Measurements from ENCODE around the gene PTPN3.
"Not testable (repeated sequence)": the region's sequence is repeated elsewhere in the genome, so short reads cannot be mapped to it uniquely, and the experiment has no call there.

Gene PTPN3

DNA sequence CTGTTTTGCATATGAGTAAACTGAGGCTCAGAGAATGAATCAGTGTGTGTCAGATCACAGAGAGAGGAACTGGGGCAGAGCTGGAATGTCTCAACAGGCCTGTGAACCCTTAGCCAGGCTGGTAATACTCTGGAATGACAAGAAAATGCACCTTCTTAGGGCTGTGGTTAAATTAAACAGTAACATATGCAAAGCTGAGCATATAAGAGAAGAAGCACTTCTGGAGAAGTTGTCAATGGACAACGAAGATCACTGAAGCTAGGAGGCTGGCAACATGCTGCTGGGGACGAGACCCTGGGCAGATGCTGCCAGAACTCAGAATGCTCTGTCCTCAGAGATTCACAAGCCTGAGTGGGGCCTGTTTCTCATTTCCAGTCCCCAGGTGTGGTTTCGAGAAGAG lies 112.6 kb downstream of the PTPN3 start:
- DNase-seq = no peak

DNA sequence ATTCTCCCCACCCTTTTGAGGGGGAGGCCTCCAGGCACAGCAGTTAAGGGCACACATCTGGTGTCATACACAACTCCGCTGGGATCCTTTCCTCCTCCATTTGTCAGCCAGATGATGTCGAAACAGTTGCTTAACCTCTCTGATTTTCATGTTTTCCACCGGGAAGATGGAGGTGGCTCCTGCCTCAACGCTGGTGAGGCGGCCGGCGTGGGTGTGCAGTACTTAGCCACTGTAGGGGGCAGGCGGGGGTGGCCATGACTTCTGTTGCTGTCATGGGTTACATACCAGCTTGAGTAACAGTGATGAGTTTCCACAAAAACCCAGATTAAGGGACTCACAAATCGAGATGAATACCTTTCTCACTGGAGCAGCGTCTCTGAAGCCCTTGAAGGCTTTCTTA lies 114.2 kb downstream of the PTPN3 start:
- no peak for DNase-seq

DNA sequence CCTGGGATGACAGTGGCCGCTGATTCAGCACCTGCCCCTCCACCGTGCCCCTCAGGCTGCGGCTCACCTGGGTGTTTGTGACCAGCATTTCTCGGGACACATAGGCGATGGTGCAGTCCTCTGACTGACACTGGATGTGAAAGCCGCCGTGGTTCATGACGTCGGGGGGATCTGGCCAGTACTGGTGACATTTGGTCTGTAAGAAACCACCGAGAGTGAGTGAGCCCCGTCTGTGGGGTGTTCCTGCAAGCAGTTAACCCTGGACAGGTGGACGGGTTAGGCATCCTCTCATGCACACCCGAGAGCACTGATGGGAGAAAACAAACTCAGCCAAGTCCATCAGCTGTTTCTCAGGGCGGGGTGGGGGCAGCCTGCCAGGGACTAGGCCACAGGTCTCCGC lies 114.8 kb downstream of the PTPN3 start:
- no peak for DNase-seq

DNA sequence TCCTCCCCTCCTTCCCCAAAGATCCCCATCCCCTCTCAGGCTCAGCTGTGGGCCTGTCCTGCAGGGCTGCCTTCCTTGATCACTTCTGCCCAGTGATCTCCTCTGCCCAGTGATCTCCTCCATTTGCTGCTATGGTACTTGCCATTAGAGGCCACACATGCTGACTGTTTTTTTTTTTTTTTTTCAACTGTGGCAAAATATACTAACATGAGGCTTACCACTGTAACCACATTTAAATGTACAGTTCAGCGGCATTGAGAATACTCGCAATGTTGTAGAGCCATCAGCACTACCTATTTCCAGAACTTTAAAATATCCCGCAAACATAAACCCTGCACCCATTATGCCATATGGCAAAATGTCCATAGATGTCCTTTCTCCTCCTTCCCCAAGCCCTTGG lies 115.5 kb downstream of the PTPN3 start:
- no peak for DNase-seq

DNA sequence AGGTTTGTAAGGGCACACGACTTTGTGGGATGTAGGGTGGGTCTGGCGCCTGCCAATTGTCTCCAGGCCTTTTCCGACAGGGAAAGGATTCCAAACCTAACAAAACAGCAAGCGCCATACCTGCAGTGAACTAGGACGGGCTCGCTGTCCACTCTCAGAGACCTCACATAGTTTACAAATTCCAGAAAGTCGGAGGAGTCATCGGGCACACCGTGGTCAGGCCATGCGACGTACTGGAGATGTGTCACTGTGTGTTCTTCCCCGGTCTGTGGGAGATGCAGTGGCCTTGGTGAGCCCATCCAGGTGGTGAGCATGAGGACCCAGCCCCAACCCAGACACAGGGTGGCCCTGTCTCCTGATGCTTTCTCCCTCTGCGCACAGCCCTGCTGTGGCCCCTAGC lies 115.9 kb downstream of the PTPN3 start:
- DNase-seq = no peak

DNA sequence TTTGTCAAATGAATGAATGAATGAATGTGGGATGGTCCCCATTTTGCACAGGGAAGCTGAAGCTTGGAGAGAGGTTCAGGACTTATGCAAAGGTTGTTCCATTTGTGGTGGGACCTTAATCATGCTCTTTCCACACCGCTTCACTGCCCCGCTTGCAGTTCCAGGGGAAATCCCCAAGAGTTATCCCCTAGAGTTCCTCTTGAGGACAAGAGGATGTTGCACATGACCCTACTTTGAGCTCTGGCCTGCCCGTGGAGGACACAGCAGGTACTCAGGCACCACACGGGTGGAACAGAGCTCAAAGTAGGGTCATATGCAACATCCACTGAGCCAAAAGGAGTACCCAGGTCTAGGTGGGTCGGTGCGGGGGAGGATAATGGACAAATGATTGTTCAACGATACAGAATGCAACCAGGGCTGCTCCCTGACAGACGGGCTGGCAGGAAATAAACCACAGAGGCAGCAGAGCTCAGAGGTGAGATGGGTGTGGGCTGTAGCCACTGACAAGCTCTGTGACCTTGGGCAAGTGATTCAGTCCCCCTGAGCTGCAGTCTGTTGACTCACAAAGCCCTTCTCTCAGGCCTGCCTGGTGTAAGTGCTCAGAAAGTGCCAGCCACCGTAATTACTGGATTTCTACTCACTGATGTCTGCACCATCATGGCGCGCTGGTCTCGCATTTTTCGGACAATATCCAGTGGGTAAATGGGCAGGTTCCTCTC lies 116.9 kb downstream of the PTPN3 start:
- no peak for DNase-seq

DNA sequence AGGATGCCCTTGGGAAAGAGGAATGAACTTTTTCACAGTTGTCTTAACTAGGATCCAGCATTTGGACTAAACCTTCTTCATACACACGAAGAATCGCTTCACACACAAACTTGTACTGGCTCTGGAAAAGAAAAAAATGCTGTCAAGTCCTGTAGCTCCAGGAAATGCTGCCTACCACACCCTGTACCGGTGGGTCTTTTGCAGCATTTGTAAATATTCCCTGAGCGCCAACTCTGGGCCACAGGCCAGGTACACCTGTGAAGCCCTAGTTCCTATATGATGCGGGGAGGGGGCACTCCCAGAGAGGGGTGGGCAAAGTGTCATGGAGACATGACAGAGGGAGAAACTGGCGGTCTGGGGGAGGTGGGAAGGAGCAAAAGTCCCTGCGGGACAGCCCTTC lies 118.6 kb downstream of the PTPN3 start:
- no peak for DNase-seq

DNA sequence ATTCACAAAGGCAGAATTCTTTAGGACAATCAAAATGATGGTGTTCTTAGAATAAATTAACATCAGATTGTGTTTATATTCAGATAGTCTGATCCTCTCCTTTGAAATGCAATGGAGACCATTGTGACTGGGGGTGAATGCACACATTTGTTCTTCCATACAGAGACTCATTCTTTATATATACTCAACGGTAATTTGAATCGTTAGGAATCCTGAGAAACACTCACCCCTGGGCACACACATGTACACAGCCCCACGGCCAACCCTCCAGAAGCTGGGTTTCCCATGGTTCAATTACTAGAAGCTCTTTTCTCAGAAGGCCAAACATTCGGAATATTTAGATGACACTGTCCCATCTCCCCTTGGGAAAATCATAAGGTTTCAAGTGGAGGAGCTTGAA lies 119.8 kb downstream of the PTPN3 start:
- no peak for DNase-seq

DNA sequence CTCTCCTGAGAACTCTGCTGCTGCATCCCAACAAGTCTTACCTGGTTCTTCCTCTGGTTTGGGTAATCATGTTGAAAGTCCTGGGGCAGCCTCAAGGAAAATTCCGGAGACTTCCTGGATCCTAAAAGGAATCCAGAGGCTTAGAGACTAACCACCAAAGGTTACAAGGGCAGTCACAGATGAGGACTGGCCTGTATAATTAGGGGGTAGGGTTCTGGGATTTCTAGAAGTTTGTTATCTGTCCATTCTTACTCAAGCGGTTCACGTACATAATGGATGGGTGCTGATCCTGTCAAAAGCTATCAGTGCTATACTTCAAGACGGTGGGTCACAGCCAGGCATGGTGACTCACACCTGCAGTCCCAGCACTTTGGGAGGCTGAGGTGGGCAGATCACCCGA lies 125.9 kb downstream of the PTPN3 start:
- no peak for DNase-seq

DNA sequence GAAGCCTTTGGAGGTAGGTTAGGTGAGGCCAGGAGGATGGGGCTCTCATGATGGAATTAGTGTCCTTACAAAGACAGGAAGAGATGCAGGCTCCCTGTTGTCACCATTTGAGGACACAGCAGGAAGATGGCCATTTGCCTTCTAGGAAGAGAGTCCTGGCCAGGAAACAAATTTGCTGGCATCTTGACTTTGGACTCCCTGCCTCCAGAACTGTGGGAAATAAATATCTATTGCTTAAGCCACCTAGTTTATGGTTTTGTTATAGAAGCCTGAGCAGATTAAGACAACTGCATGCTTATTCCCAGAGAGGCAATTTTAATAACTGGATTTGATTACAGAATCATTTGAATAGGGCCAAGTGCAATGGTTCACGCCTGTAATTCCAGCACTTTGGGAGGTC lies 126.7 kb downstream of the PTPN3 start:
- DNase-seq = no peak

DNA sequence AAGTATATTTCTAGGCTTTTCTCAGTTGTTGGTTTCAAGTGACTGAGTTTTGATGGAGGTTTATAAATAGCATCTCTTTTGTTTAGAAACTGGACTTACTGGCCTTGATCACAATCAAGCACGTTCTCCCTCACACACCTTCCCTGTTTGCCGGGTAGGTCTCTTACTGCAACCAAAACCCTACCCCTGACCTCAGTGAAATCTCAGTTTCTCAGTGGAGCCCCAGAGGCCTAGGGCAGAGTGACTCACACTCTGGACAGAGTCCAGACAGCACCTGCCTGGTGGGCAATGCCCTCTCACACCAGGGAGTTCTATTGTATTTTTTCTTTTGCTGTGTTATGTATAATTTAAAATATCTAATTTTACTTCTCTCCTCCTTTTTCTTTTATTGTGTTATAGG lies 128.8 kb downstream of the PTPN3 start:
- no peak for DNase-seq

DNA sequence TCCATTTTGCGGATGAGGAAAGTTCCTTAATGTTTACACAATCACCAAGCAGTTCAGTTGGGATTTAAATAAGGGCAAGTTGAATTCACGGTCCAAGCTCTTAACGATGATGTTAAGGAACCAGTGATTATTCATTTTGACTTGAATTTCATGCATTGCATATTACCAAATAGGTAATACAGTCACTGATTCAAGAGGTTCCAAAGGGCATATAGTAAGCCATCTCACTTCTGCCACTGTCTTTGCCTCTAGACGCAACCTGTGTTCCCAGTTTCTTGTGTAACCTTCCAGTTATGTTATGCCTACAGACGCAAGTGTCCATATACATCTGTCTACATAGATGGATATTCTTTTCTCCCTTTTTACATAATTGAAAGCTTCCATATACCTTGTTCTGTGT lies 137.3 kb downstream of the PTPN3 start:
- DNase-seq = no peak

DNA sequence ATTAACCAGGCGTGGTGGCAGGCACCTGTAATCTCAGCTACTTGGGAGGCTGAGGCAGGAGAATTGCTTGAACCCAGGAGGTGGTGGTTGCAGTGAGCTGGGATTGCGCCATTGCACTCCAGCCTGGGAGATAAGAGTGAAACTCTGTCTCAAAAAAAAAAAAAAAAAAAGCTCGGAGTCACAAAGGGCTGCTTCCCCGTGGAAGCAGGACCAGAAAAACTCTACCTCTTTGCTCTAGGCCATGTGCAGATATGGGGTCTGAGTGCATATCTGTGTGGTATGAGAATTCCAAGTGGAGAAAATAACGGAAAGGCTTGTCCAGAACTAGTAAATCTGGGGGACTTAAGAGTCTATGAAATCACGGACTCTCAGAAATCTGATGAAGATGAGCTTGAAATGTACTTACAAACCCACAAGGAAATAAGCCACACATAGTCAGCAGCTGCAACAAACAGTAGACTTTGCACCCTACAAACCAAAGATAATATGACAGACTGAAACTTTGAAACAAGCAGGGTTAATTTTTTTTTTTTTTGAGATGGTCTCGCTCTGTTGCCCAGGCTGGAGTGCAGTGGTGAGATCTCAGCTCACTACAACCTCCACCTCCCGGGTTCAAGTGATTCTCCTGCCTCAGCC lies 139.0 kb downstream of the PTPN3 start:
- not testable (repeated sequence) for DNase-seq

DNA sequence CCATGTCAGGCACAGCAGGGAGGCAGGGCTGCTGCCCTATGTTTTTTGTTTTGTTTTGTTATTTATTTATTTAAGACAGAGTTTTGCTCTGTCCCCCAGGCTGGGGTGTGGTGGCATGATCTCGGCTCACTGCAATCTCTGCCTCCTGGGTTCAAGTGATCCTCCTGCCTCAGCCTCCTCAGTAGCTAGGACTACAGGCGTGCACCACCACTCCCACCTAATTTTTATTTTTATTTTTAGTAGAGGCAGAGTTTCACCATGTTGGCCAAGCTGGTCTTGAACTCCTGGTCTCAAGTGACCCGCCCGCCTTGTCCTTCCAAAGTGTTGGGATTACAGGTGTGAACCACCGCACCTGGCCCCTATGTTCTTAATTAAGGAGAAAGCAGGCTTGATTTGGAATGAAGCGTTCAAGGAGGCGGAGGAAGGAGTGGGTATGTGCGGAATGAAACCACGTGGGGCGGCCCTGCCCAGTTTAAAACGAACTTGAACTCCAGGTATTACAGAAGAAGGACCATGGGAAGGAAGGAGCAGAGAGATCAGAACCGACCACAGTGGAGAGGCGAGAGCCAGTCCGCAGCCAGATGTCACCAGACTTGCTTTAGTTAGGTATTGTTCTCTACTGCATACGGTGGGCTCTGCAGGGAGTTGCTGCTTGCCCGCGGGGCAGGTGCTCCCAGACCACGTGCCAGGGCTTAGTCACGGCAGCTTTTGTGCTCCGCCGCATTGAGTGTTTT lies 142.4 kb downstream of the PTPN3 start:
- DNase-seq = no peak

DNA sequence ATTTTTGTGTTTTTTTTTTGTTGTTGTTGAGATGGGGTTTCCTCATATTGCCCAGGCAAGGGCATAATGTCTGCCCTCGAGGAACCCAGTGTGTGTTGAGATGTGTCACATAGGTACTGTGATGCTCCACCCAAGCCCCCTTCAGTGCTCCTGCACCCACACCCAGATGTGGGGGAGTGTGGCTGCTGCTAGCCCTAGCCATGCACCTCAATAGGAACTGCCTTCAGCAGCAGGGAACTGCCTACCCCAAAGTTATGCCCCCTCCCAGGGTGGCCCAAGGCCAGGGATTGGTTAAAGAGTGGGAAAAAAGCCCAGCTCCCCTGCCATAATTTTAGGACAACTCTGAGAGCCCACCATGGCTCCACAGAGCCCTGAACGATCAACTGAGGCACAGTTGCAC lies 143.9 kb downstream of the PTPN3 start:
- DNase-seq = no peak

DNA sequence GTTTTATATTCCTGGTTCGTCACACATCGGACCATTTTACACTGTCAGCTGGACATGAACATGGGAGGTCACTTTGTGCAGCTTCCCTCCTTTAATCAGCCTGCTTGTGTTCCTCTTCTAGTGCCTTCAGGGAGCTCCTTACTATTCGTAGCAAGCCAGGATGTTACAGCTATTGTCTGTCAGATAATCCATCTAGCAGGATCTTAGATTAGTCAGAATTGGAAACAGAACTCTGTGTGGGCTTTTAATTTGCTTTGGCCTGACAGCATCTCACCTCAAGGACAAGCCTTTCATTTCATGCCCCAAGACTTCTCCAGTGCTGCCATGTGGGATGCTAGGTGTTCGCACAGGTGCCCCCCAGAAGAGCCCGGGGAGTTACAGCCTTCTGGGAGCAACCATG lies 147.1 kb downstream of the PTPN3 start:
- no peak for DNase-seq

DNA sequence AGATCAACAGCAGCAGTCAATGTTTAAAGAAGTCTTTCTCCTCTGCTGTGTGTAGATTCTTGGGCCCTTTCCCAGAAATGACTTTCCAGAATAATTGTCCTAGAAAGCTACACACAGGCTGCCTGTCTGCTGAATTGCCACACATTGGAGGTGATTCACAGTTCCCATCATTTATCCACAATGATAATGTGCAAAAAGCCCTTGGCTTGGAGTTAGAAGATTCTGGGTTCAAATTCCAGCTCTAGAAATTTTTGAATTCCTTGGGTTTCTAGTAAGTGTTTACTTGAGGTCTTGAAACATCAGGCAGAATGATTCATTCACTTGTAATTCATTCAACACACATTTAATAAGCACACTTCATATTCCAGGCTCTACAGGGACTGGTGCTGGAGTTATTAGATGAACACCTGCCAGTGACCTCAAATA lies 148.7 kb downstream of the PTPN3 start:
- no peak for DNase-seq

DNA sequence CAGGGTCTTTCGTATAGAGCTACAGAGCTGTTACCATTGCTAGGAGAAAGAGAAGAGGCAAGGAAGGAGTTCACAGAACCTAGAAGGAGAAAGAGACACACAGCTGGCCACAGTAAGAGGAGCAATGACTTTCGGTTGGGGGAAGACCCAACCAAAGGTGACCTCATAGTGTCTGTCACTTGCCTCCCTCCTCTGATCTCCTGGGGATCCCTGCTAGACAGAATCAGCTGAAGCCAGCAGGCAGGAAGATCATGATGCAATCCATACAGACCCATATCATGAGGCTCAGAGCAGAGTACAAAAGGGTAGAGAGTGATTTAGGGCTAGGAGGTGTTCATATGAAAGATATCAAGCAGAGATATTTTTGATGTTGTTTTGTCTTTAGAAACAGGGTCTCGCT lies 151.2 kb downstream of the PTPN3 start:
- no peak for DNase-seq

DNA sequence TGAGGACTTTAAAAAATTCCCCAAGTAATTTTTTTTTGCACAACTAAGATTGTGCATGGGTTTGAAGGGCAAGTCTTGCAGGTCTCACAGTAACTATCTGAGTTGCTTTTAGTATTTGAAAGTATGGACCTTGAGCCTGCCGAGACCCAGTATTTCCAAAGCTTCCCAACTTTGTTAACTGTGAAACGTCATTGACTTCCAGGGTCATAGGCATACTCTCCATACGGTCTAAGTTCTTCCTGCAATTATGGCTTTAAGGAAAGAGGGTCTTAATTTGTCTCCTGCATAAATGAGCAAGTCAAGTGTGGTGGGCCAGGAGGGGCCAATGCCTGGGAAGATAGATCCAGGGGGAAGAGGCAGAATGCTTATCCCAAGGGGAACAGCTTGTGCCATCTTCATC lies 153.2 kb downstream of the PTPN3 start:
- DNase-seq = no peak

DNA sequence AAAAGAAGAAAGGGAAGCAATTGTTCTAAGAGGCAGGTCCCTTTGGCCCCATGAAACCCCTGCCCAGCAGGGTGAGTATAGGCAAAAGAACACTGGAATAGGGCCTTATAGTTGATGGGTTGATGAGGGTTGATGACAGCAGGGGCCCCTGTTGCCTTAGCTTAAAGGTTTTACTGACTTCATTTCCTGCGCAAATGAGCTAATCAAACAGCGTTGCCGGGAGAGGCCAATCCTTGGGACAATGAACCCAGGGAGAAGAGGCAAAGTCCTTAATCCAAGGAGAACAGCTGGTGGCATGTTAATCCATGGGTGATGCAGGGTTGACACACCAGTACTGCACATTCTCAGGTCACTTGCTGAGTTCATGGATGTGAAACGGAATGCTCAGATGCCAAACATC lies 155.2 kb downstream of the PTPN3 start:
- DNase-seq = no peak

DNA sequence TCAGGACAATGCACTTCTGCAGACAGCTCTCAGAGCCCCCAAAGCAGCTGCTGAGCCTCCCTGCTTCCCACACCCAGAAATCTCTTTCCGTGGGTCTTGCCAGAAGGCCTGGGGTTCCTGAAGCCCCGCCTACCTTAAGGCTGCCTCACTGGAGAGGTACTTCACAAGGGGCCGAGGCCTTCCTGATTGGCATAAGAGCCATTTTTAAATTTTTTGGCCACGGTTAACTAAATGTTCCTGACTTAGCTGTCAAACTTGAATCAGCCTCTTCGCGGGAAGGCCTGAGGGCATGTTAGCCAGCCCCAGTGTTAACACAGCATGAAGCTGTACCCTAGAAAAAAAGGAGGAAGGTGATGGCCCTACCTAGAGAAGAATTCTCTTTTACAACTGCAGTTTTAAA lies 156.5 kb downstream of the PTPN3 start:
- no peak for DNase-seq

DNA sequence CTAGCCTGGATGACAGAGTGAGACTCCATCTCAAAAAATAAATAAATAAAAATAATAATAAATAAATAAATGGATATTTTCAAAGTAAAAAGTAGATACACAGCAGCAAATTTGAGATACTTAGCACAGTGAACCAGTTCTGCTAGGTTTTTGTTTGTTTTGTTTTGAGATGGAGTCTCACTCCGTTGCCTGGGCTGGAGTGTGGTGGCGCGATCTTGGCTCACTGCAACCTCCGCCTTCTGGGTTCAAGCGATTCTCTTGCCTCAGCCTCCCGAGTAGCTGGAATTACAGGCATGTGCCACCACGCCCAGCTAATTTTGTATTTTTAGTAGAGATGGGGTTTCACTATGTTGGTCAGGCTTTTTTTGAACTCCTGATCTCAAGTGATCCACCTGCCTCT lies 157.1 kb downstream of the PTPN3 start:
- DNase-seq = not testable (repeated sequence)

DNA sequence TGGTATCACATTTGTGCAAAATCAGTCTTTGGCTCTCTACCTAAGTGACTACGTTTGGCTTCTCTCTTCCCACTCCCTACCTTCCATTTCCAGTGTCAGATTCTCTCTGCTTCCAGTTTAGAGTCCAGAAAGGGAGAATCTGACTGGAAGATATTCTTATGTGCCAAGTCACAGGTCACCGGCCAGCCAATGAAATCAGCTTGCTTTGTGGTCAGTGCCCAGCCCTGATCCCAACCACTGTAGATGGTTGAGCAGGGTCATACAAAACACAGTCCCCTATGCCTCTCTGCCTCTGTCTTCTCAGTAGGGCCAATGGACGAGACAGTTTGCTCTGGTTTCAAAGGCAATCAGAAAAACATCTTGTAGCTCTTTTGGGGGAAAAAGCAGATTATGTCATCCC lies 161.7 kb downstream of the PTPN3 start:
- DNase-seq = no peak

DNA sequence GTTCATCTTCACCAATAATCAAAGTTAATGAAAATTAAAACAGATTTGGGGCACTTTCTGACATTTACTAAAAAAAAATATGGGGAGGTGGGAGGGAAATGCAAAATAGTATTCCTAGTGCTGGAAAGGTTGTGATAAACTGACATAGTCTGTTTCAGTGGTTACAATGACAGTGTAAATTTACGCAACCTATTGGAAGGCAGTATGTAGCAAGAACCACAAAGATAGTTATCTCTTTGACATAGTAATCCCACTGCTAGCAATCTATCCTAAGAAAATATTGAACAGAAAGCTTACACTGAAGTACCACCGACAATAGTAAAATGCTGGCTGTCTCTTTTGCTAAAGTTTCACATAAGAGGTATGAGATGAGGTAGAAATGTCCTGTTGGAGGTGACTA lies 162.2 kb downstream of the PTPN3 start:
- DNase-seq = no peak
